GM15510 (cell line): Measurements from ENCODE around the gene OR8A1.

Experiments used
- POLR2A ChIP-seq: IDR thresholded peaks from 3 replicates; pipeline ENCODE4 v1.6.1; 2011; ENCODE audit warnings: borderline replicate concordance; ENCODE audit not compliant: insufficient read length; ENCODE audit errors: extremely low read depth

Gene OR8A1

GRCh38 chr11:124612045-124612444 lies 42.2 kb downstream of the OR8A1 start:
- TF ChIP-seq POLR2A = no peak

GRCh38 chr11:124612567-124613246 lies 42.9 kb downstream of the OR8A1 start:
- TF ChIP-seq POLR2A = no peak

DNA sequence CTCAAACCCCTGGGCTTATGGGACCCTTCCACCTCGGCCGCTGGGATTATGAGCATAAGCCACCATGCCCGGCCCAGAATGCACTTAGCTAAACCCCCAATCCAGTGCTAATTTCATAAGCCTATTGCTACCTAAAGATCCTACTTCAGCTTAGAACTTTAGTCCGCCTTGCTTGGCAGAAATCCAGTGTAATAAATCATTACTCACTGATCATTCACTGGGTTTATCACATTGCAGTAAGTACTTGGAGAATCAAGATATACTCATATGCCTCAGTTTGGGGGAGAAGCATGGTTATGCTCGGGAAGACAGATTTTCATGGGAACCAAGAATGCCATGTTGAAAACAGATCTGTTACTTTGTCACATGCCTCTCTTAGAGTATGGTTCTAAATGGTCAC lies 49.1 kb downstream of the OR8A1 start:
- TF ChIP-seq POLR2A = no peak
